NT2/D1 (cell line): ENCODE results near the gene VWC2.

Experiments used
- YY1 ChIP-seq: IDR thresholded peaks from 2 replicates; pipeline ENCODE4 v1.6.1; 2011; ENCODE audit not compliant: insufficient read length, insufficient read depth
- ZNF274 ChIP-seq: IDR thresholded peaks from 2 replicates; pipeline ENCODE4 v1.6.1; 2011; ENCODE audit warnings: mild to moderate bottlenecking, low read depth, low read length

GRCh38 chr7:49770838-49771237 is 2.6 kb upstream of the VWC2 start:
- TF ChIP-seq ZNF274 (no peak), YY1 (no peak)
